CD4-positive, alpha-beta T cell treated with Interleukin-21 for 1 hour (primary cell): ENCODE measurements around the gene CXXC5.

Experiments used
- DNase-seq: peaks from one replicate; pipeline ENCODE4 v3.0.0-alpha.2; 2020

CXXC5 gene

DNA sequence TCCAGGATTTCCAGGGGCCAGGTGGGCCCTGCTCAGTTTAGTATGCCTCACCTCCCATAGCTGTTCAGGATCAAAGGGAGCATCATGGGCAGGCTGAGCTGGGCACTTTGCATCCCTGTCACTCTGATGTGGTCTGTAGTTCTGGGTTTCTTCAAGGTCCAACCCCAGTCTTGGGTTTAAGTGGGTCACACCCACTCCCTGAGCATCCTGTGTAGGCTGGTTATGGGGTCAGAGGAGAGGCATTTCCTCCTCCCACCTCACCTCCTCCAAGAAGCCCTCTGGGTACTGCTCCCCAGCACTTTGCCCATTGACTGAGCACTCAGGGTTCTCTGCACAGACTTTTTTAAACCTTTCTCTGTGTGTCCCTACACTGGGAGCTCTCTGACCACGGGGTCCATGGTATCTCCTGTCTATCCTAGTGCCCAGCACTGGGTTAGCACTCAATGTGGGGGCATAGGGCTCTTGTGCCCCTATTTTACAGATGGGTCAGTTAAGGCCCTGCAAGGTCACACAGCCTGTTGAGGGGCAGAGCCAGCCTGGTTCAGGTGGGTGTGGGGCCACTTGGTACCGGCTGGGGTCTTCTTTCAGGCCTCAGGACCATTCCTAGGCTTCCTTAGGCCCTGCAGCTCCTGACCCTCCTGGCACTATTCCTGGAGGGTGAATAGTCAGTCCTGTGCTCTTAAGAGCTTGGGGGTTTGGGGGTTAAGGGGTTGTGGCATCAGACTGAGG, 19.0 kb downstream of the CXXC5 start:
- no peak for DNase-seq

DNA sequence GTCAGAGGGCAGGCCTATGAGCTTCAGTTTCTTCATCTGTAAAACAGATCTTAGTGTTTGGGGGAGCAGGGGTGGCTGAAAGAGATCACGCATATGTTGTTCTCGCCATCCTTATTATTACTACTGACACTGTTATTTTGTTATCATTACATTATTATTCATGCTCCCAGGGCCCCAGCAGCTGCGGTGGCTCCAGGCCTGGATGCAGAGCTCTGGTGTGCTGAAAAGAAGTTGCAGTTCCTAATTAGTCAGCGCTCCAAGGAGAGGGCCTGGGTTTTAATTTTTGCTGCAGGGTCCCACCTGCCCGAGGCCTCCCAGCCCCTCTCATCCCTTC, 19.5 kb downstream of the CXXC5 start:
- DNase-seq = no peak

- peak; percentile 51 for DNase-seq
Observed at GRCh38 chr5:139668064-139668880, 20.1 kb downstream of the CXXC5 start.

GRCh38 chr5:139668924-139669661, 20.9 kb downstream of the CXXC5 start:
- DNase-seq = no peak

DNA sequence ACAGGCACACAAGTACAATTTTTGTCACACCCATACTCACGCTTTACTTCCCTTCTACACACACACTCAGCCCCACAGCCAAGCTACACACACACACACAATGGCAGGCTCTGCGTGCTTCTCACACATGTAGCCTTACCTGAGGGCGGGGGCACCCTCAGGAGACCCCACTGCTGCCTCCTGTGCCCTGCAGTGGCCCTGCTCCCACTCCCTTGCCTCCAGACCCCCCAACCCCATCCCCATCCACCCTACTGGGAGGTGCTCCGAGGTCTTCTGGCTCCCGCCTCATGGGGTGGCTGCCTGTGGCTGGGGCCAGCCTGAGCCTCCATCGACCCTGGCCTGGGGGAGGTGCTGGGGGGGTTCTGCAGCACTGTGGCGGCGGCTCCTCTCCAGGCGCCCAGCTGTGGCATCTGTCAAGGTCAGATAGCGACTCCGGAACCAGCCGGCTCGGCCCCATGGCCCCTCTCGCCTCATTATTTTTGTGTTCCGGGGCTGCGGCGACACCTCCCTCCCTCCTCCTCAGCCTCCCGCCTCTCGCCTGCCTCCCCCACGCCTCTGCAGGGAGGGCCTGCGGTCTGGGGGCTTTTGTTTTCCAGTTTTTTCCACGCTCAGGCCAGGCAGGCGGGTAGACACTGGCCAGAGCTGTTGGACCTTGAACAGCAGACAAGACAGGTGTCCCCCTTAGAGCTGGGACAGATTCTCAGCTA, 21.7 kb downstream of the CXXC5 start:
- DNase-seq = no peak

DNA sequence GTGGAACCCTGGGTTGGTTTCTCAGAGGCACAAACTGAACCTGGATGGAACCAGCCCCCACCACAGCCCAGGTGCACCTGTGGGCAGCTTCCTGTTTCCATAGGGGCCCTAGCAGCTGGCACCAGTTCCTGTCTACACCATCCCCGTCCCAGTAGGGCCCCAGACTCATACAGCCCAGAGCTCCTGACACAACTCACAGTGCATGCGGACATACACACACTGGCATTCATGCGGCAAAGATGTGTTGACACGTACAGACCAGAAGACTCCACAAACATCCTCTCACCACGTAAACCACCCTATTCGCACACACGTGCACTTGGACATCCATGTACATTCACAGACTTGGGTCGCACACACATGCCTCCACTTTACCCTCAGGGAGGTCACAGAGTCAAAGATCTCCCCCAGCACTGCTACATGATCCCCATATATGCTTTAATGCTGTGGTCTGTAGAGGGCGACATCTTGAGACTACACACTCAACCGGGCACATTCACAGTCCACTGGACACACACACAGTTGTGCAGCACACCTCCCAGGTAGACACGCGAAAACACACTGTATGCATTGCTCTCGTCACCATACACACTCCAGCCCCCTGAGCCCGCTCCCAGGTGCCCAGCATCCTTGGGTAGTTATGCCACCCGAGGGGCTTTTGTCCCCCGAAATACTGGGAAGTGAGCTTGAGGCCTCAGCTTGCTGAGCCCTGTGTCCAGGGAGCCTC, 22.4 kb downstream of the CXXC5 start:
- DNase-seq = no peak

GRCh38 chr5:139671096-139671841, 23.1 kb downstream of the CXXC5 start:
- no peak for DNase-seq

DNA sequence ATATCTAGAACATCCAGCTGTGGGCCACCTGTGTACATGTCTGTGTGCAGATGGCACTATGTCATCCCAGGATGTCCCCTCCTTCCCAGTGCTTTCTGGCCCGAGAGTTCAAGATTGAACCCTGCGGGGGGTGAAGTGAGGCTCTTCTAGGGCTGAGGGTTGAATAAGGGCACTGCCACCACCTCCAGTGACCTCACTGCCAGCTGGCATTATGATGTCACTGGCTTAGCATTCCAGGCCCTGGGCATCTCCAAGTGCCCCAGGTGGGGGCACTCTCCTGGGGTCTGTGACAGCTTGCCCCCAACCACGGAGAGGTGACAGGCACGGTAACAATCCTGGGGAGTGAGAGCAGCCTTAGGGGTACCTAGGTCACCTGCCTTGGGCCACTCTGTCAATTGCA, 27.1 kb downstream of the CXXC5 start:
- DNase-seq = no peak

DNA sequence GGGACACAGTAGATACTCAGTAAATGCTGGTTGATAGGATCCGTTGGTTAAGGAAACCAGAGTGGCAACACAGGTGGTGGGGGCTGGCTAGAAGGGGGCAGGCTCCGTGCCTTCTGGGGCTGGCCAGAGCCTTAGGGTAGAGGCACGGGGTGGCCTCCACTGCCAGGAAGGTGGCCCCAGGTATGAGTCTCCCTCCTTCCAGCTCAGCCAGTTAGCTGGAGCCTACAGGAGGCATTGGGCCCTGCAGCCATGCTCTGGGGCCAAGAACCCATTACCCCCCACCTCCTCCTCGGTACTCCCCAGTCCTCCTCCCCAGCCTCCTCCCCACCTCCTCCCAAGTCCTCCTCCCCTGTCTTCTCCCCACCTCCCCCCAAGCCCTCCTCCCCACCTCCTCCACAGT, 27.7 kb downstream of the CXXC5 start:
- DNase-seq = no peak

DNA sequence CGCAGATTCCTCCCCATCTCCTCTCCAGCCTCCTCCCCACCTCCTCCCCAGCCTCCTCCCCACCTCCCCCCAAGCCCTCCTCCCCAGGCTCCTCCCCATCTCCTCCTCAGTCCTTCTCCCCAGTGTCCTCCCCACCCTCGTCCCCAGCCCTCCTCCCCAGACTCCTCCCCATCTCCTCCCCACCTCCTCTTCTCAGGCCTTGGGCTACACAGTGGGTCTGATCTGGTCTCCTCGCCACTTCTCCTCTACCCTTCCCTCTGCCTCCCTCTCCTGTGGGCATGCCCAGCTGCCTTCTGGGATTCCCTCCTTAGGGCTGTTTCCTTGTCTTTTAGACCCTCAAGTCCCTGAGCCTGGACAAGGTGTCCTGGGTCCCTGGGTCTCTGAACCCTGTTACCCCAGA, 28.3 kb downstream of the CXXC5 start:
- DNase-seq = no peak

DNA sequence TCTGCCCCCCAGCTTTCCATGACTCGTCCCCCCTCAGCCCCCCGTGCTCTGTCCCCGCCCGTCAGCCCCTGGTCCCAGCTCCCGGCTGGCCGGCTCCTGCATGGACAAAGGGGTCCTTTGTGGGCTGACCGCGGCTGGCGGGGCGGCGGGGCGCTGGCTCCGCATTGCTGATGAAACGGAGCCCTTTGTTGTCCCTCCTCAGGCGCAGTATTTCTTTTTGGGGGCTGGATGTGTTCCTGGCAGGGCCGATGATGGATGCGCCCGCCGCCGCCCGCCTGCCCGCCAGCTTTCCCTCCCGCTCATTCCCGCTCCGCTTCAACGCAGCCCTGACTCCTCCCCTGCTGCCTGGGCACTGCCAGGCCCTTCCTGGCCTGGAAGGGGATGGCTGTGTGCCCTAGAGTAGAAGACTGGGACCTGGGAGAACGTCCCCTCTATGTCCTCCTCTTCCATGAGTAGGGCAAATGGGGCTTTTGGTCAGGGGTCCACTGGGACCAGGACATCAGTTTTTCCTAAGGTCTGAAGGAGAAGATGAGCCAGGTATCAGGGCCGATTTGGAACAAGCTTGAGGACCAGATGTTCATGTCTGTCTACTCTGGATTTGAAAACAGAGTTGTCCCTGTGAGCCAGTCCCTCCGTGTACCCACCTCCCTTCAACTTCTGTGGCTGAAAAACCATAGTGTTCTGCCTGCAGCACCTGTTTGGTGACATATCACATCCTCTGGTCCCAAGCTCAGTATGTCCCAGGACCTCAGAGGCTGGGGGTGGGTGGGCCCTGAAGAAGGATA, 29.0 kb downstream of the CXXC5 start:
- DNase-seq = no peak

- DNase-seq = no peak
Observed at GRCh38 chr5:139677736-139678613, 29.8 kb downstream of the CXXC5 start.

DNA sequence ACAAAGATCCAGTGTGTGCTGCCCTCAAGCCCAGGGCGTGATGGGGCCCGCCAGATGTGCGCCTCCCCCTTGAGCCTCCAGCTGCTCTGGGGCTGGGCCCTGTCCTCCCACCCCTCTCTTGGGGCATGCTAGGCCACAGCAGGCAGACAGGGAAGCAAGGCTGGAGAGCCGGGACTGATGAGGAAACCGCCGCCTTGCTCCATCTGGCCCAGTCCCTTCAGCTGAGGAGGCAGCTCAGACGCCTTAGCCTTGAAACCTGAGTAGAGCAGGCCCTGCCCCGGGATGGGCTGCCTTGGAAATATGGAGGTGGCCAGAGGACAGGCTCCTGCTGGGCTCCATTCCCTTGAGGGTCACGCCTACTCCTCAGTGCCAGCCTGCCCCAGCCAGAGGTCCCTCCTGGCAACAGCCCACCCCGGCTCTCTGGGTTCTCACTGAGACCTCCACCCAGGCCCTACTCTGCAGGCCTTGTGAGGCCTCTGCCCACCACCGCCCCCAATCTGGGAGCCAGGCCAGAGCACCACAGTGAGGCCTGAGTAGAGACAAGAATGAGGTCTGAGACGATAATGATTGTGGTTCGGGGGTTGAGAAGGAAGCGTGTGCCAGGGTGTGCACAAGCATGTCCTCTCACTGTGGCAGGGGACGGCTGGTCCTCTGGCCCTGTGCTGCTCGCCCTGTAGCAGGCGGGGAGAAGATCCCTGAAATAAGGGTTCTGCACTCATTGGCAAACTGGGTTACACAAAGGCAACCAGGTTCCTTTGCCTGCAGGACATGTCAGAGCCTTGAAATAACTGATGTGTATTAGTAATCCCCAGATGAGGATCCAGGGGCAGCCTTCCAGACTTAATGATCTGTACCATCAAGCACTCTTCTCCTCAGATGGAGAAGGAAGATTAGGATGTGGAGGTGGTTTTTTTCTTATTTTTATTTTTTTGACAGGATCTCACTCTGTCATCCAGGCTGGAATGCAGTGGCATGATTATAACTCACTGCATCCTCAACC, 30.9 kb downstream of the CXXC5 start:
- no peak for DNase-seq

DNA sequence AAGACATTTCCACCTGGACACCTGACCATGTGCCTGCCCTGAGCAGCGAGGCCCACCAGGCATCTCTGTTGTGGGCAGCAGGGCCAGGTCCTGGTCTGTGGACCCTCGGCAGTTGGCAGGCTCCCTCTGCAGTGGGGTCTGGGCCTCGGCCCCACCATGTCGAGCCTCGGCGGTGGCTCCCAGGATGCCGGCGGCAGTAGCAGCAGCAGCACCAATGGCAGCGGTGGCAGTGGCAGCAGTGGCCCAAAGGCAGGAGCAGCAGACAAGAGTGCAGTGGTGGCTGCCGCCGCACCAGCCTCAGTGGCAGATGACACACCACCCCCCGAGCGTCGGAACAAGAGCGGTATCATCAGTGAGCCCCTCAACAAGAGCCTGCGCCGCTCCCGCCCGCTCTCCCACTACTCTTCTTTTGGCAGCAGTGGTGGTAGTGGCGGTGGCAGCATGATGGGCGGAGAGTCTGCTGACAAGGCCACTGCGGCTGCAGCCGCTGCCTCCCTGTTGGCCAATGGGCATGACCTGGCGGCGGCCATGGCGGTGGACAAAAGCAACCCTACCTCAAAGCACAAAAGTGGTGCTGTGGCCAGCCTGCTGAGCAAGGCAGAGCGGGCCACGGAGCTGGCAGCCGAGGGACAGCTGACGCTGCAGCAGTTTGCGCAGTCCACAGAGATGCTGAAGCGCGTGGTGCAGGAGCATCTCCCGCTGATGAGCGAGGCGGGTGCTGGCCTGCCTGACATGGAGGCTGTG, 32.4 kb downstream of the CXXC5 start:
- DNase-seq = no peak

GRCh38 chr5:139681112-139681458, 32.9 kb downstream of the CXXC5 start:
- no peak for DNase-seq

DNA sequence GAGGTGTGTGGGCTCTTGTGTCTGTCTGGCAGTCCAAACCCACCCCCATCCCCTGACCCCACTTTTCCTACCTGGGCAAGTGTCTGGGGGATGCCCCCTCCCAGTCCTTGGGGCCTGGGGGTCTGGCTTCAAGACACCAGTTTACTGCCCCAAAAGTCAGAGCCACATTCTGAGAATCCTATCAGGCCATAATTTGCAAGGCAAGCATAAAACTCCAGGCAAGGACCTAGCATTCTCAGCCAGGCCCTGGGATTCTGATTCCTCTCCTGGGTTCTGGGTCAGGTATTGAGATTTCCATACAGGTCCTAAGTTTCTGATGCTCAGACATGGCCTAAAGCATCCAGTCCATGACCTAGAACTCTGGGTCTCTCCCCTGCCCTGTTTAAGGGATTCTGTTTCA, 33.3 kb downstream of the CXXC5 start:
- no peak for DNase-seq

DNA sequence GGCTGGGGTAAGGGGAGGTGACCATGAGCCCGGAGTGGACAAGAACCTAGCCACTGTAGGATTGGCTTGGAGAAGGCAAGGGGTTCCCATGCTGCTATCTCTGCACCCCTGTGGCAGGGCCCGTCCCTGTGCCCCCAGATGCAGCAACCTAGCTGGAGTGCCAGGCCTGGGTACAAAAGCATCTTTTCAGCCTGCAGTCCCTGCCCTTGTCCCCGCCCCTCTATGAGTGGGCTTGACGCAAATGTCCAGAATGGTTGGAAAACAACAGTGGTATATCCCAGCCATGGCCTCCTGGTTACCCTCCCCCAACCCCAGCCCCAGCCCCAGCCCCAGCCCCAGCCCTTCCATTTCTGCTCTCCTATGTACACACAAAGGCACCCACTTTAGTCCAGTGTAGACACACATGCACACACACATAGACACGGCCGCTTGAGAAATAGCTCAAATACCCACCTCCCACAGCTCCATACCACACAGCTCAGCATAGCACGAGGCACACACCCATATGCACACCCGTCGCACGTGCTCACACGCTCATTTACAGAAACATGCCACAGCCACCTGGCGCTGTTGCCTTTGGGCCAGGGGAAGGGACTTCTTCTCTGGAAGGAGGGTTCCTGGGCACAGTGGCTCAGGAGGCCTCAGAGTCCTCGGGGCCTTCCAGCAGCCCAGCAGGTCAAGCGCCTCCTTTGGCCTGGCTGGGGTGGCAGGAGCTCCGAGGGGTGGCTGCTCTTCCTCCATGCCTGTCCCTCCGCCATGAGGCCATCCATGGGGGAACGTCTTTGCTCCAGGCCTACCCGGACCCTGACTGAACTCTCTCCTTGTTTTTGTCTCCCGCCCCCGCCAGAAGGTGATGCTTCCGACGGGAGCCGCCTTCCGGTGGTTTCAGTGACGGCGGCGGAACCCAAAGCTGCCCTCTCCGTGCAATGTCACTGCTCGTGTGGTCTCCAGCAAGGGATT, 34.1 kb downstream of the CXXC5 start:
- DNase-seq = no peak
